ENCODE data around the gene SLC25A18.
"Not testable (repeated sequence)": the region's sequence is repeated elsewhere in the genome, so short reads cannot be mapped to it uniquely, and the experiment has no call there.

Gene SLC25A18
- total RNA-seq, result 0 reads per million in 2 donors

- DNase-seq, result no peak
Measured at GRCh38 chr22:17562906-17563870, at the start of gene SLC25A18. Gene SLC25A18 (plus strand): TSS chr22:17563498. CDS start chr22:17579945, 16,447 bp downstream.

DNA sequence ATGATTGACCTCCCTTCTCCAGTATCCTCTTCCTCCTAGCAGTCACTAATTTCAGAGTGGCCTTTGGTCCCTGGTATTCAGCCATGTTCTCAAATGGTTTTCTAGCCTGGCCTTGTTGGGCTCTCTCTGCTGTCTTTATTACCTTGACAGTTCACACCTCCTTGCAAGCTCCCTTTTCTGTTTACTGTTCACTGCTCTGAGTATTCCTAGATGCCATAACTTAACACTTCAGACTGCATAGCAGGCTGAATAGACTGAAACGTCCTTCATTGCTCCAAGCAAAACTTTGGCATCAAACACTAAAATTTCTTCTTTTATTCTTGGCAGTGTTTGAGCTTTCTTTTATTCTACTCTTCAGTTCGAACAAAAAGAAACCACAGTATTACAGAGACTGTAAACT is 49.7 kb upstream of the SLC25A18 start:
- DNase-seq, result no peak

- no peak for DNase-seq
Measured at GRCh38 chr22:17514084-17514483, 49.2 kb upstream of the SLC25A18 start.

DNA sequence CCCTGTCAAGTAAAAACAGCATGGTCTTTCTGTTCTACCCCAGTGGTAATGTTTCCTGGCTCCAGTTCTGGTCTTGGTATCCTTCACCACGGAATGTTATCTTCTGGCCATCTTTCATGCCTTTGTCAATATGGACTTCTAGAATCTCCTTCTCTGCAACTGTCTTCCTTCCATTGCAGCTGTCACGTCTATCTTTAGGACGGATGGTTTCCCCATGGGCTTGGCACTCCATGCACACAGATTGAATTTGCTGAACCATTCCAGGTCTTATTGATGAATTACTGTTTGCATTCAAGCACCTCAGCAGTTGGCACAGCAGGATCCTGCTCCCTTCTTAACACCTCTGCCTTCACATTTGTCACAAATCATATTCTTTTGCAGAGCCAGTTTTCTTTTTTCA is 44.9 kb upstream of the SLC25A18 start:
- no peak for DNase-seq

GRCh38 chr22:17521971-17522370 is 41.3 kb upstream of the SLC25A18 start:
- not testable (repeated sequence) for DNase-seq

DNA sequence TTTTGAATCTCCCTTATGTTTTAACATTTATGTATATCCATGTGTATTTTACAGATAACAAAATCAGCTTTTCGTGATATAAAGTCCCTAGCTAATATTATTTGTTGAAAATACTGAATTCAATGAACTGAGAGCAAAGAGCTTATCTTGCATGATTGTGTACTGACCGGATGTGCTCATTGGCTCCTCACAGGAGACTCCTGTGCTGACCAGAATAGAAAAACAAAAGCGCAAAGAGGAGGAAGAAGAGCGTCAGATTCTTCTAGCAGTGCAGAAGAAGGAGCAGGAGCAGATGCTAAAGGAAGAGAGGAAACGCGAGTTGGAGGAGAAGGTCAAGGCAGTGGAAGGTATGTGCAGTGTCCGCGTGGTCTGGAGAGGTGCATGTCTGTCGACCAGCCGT is 39.4 kb upstream of the SLC25A18 start:
- no peak for DNase-seq

DNA sequence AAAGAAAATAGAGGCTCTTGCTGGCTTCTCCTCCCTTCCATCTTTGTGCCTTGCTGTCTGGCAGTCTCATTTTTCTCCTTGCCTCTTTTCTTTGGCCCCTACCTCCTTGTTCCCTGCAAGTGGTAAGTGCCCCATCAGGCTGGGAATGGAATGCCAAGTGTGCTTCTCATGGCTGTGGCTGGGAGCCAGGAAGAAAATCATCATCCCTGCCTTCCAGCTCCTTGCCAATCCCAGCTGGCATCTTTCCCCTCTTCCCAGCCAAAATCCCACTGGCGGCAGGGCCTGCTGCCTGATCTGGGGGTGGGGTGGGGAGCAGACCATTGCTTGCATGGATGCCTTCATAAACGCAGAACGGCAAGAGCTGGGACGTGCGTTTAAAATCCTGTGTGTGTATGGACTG is 27.0 kb upstream of the SLC25A18 start:
- no peak for DNase-seq

- no peak for DNase-seq
Measured at GRCh38 chr22:17537155-17537554, 26.1 kb upstream of the SLC25A18 start.

DNA sequence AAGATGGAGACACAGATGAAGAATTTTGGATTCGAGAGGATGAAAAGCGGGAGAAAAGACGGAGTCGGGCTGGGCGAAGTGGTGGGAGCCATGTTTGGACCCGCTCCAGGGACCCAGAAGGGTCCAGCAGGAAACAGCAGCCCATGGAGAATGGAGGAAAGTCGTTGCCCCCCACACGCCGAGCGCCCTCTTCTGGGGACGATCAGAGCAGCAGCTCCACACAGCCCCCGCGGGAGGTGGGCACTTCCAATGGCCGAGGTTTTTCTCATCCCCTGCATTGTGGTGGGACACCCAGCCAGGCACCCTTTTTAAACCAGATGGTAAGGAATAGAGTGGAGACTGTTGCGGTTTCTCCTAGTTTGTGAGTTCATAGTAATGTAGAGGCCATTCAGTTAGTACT is 22.8 kb upstream of the SLC25A18 start:
- no peak for DNase-seq

DNA sequence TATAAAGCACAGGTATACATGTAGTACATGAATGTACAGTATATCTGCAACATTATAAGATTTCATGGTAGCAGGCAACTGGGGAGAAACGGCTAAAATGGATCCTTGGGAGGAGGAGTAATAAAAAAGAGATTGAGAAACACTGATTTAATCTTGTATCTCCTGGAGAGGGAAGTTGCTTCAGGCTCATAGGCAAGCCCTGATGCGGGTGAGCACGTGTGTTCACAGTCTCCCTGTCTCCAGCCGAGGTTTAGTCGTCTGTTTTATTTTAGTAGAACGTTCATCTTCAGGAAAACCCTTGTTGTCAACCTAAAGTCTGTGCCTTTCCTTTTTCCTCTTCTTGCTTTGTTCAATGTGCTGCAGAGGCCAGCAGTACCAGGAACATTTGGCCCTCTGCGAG is 21.8 kb upstream of the SLC25A18 start:
- no peak for DNase-seq

DNA sequence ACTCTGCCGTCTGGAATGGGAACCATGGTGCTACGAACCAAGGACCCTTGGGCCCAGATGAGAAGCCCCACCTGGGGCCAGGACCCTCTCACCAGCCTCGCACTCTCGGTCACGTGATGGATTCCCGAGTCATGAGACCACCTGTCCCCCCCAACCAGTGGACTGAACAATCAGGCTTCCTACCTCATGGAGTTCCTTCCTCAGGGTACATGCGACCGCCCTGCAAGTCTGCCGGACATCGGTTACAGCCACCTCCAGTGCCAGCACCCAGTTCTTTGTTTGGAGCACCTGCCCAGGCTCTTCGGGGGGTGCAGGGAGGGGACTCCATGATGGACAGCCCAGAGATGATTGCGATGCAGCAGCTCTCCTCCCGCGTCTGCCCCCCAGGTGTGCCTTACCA is 20.8 kb upstream of the SLC25A18 start:
- no peak for DNase-seq

- DNase-seq, result no peak
Measured at GRCh38 chr22:17548010-17548755, 15.1 kb upstream of the SLC25A18 start.

- DNase-seq, result no peak
Measured at GRCh38 chr22:17548756-17549035, 14.6 kb upstream of the SLC25A18 start.

DNA sequence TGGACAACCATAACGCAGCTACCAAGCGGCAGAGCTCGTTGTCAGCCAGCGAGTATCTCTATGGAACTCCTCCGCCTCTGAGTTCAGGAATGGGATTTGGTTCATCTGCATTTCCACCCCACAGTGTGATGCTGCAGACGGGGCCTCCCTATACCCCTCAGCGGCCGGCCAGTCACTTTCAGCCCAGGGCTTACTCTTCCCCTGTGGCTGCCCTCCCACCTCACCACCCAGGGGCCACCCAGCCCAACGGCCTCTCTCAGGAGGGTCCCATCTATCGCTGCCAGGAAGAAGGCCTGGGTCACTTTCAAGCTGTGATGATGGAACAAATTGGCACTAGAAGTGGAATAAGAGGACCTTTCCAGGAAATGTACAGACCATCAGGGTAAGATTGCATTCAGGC is 14.1 kb upstream of the SLC25A18 start:
- DNase-seq, result no peak

DNA sequence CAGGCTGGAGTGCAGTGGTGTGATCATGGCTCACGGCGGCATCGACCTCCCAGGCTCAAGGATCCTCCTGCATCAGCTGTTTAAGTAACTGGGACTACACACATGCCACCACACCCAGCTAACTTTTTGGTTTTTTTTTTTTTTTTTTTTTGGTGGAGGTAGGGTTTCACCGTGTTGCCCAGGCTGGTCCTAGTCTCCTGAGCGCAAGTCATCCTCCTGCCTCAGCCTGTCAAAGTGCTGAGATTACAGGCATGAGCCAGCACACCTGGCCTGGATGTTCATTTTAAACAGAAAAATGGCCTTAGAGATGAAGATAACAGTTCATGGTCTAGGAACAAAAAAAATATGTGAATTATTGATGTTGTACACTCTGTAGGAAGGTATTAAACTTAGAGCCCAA is 13.6 kb upstream of the SLC25A18 start:
- no peak for DNase-seq

DNA sequence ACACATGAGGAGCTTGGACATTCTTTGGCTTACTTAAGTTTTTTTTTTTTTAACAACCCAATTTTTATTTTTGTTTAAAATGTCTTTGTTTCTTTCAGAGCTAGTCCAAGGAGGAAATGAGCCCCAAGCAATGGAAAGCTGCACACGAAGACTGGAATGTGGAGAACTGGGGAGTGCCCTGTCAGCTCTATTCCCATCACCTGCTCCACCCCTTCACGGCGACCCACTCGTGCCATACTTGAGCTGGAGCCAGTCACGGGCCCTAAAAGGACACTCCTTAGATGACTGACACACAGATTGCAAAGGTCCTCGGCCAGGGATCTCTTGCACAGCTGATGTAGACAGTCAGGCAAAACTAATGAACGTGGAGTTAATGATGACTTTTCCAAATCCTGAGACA is 10.6 kb upstream of the SLC25A18 start:
- DNase-seq, result no peak

DNA sequence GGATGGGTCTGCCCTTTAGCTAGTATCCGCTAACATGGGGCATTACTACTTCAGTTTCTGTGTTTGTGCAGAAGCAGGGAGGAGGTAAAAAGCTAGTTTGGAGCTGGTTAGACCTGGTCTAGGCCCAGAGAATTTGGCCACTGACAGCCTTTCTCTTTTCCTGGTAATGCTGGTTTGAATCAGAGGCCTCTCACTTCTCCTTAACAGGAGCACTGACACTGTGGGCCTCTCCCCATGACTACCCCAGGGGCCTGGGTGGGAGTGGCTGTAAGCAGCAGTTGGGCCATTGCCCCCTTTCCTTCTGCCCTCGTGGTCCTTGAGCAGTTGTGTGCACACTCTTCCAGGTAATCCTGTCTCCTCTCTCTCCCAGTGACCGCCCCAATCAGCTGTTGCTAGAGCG is 8.5 kb upstream of the SLC25A18 start:
- no peak for DNase-seq

- no peak for DNase-seq
Measured at GRCh38 chr22:17559188-17559587, 4.1 kb upstream of the SLC25A18 start.

DNA sequence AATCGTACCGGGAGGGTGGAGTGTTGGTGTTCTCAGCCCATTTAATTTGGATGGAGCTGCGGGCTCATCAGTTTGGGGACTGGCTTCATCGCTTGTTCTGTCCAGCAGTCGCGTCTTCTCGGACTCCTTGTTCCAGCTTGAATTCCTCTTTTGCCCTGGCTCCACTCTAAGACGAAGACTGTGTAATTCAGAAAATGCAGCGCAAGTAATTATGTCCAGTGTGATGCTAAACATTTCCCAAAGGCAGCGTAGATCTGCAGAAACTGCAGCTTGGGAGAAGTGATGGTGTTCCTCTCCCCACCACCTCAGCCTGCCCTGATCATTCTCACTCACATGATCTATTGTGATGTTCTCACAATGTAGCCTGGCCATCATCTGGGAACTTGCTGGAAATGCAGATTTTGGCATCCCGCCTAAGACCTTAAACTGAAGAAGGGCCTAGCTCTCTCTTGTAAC is 666 bp downstream of the SLC25A18 start:
- DNase-seq, result no peak

- not testable (repeated sequence) for DNase-seq
Measured at GRCh38 chr22:17566016-17566687, 2.9 kb downstream of the SLC25A18 start.

GRCh38 chr22:17566776-17567175 is 3.5 kb downstream of the SLC25A18 start:
- no peak for DNase-seq

DNA sequence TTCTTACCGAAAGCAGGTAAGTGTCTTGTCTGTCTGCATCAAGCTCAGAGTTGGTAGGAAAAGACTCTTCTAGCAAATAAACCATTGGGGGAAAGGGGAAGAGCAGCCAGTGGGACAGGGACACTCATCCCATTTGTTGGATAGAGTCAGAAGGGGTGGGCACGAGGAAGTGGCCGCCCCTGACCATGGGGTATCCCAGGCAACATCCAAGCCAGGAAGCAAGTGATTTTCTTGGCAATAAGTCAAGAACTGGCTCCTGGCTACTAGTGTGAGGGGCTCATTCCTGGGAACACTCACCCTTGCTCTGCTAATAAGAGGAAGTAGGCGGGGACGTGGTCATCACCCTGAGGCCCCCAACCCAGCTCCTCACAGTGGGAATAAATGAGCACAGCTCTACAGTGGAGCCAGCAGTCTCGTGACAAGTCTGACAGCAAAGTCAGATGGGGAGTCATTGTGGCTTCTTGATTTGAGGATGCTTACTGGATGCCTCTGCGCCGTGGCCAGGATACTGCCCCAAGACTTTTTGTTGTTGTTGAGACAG is 6.7 kb downstream of the SLC25A18 start:
- DNase-seq, result peak in 1 of 5 experiments; percentile 7
